ENCODE measurements around the gene PTMS. TPM values are rescaled to one million over a fixed set of nuclear protein-coding genes. Genes with fewer than 3 reads are reported as not detected.

Gene PTMS
- total and polyA plus RNA-seq, 8 donors, result 41.0 to 276 (median 77.5) TPM

DNA sequence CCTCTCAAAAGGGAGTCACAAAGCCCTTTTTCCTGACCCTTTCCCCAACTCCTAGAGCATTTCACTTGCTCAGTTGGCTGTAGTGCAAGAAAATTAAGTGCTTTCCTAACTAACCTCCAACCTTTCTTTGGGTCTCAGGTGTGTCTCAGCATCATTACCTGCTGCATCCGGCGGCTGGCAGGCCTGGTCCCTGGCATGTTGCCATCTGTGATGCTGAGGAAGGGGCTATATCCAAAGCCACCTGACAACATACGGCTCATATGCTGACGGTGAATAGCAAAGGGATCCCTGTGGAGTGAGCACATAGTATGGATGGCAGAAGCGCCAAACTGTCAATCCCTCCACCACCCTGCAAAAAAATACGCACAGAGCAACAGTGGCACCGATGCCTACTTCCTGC lies 14.4 kb upstream of the PTMS start:
- peak overlapping the region in 3 of 4 donors; percentile 68 to 96 (median 96) for H3K4me3 ChIP-seq
- no peak for FAIRE-seq
- H3K9me3 ChIP-seq, result no peaks in the 10 kb centered on the region
- no peak for ATAC-seq
- H3K36me3 ChIP-seq, result peaks cover 4 to 48% (median 30%) of the 10 kb centered on the region in 3 donors
- peak in 1 of 6 donors; percentile 61 for DNase-seq
- TF ChIP-seq, protein P1, sequence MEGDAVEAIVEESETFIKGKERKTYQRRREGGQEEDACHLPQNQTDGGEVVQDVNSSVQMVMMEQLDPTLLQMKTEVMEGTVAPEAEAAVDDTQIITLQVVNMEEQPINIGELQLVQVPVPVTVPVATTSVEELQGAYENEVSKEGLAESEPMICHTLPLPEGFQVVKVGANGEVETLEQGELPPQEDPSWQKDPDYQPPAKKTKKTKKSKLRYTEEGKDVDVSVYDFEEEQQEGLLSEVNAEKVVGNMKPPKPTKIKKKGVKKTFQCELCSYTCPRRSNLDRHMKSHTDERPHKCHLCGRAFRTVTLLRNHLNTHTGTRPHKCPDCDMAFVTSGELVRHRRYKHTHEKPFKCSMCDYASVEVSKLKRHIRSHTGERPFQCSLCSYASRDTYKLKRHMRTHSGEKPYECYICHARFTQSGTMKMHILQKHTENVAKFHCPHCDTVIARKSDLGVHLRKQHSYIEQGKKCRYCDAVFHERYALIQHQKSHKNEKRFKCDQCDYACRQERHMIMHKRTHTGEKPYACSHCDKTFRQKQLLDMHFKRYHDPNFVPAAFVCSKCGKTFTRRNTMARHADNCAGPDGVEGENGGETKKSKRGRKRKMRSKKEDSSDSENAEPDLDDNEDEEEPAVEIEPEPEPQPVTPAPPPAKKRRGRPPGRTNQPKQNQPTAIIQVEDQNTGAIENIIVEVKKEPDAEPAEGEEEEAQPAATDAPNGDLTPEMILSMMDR (IDR thresholded peaks at IDR 0.05), result no peak
- 68 to 73% methylated on average over 7 of the region's 7 CpGs for WGBS, 2 donors
- no peak overlapping the region for H3K27ac ChIP-seq
- intact Hi-C loops (cut with DNase I), result no loop called here
- H3K4me1 ChIP-seq, result peaks cover 7 to 11% (median 11%) of the 10 kb centered on the region in 3 donors
- no peaks in the 10 kb centered on the region for H3K27me3 ChIP-seq

- no peak for FAIRE-seq
- WGBS, 2 donors, result 3 to 5% methylated on average over 14 to 24 of the region's 24 CpGs
- peak in 1 of 6 donors; percentile 54 for DNase-seq
- peak overlapping the region; percentile 68 to 96 (median 94) for H3K4me3 ChIP-seq
- intact Hi-C loops (cut with DNase I), result no loop called here
- TF ChIP-seq, protein P1 (IDR thresholded peaks at IDR 0.05), result no peak
- H3K27ac ChIP-seq, result peak overlapping the region; percentile 94 to 99 (median 96)
- peaks cover 4 to 42% (median 28%) of the 10 kb centered on the region in 3 donors for H3K36me3 ChIP-seq
- ATAC-seq, result peak in 3 of 4 donors; percentile 17 to 32 (median 28)
- H3K27me3 ChIP-seq, result no peaks in the 10 kb centered on the region
- peaks cover 7 to 11% (median 11%) of the 10 kb centered on the region in 3 donors for H3K4me1 ChIP-seq
- no peaks in the 10 kb centered on the region for H3K9me3 ChIP-seq
Observed at GRCh38 chr12:6752167-6752920, 13.8 kb upstream of the PTMS start.

DNA sequence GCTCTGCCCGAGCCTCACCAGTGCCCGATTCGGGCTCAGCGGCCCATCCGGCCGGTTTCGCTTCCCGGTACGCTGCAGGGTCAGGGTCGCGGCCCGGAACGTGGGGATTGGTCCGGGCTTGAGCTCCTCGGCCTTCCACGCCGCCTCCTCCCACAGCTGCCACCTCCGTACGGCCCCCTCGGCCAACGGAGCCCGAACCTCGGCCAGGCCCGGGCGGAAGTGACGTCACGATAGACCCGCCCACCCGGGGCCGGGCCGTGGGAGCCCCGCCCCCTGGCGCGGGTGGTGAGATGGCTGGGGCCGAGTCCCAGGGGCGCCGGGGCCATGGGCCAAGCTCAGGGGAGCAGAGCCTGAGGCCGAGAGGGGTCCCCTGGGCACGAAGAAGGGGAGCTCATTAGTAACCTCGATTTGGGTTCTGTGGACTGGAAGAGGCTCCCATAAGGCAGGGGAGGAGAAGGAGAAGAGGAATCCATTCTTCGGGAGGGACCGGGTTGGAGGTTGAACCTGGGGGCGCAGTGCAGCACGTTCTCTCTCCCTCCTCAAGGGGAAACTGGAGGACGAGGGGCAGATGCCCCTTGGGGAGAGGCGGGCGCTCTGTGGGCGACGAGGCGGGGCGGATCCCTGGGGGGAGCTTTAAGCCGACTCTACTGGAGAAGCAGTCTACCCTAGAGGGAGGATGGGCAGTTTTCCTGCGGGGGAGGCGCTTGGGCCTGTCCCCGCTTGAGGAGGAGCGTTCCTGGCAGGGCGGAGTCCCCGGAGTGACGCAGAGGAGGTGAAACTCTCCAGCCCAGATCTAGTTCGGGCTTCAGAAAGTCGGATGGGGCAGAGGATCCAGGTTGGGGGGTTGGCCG lies 13.0 kb upstream of the PTMS start, which contains the start of gene MLF2:
Gene MLF2 (minus strand): TSS at position 221 of the 851 bp plus-strand sequence. CDS start 807 bp downstream, outside the sequence.
- Histone ChIP-seq H3K4me1 (peaks cover 7 to 11% (median 11%) of the 10 kb centered on the region in 3 donors), H3K9me3 (no peaks in the 10 kb centered on the region), H3K4me3 (peak within 1 kb of the TSS; percentile 68 to 96 (median 94)), H3K27ac (peak within 1 kb of the TSS; percentile 94 to 99 (median 96)), H3K27me3 (no peaks in the 10 kb centered on the region), H3K36me3 (peaks cover 4 to 34% (median 20%) of the 10 kb centered on the region in 3 donors)
- ATAC-seq, result peak; percentile 93 to 97 (median 95)
- FAIRE-seq, result peak; percentile 94
- 0 to 1% methylated on average over 61 to 62 of the region's 62 CpGs for WGBS, 2 donors
- DNase-seq, result peak; percentile 97 to 99 (median 98)
- TF ChIP-seq, protein P1 (IDR thresholded peaks at IDR 0.05), result peak; percentile 87 to 97 (median 90)
- intact Hi-C loops (cut with DNase I), result no loop called here

DNA sequence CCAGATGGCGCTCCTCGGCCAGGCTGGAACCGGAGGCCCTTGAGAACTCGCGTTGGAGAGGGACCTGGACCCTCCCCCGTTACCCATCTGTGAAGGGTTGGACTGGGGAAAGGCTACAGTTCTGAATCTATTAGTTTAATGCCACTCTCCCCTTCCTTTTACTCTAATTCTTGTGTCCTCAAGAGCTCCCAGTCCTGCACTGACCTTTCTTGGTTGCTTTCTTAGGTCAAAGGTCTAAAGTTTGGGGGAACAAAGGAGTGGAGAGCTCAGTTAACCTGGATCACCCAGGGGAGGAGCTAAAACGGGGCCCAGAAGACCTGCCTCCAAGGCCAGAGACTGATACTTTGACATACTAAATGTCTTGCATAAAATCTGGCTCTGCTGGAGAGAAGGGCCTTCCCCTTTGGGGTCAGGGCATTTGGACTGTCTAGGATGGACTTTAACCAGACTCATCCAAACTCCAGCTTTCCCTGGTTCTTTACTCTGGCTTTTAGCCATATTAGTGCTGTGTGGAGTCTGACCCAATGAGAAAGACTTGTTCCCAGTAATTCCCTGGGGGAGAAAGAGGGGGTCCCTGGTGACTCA lies 12.3 kb upstream of the PTMS start:
- FAIRE-seq (no peak), DNase-seq (no peak), ATAC-seq (no peak)
- no peaks in the 10 kb centered on the region for H3K27me3 ChIP-seq
- no peaks in the 10 kb centered on the region for H3K9me3 ChIP-seq
- intact Hi-C loops (cut with DNase I), result no loop called here
- H3K27ac ChIP-seq, result peak overlapping the region in 3 of 4 donors; percentile 95 to 99 (median 98)
- no peak overlapping the region for H3K4me3 ChIP-seq
- peaks cover 4 to 27% (median 13%) of the 10 kb centered on the region in 3 donors for H3K36me3 ChIP-seq
- H3K4me1 ChIP-seq, result peaks cover 7 to 11% (median 11%) of the 10 kb centered on the region in 3 donors
- 0 to 1% methylated on average over 7 of the region's 7 CpGs for WGBS, 2 donors
- TF ChIP-seq, protein P1 (IDR thresholded peaks at IDR 0.05), result no peak

All from pancreas (tissue), 10 donors.